HUDEP-2 (cell line): ENCODE measurements around the gene F12.
"Not testable (repeated sequence)": the region's sequence is repeated elsewhere in the genome, so short reads cannot be mapped to it uniquely, and the experiment has no call there.

Experiments used
- DNase-seq, 76 experiments: peaks; one replicate each; lab custom pipeline; 2025; ENCODE audit not compliant: unreplicated experiment in 76 of 76; lab: John Stamatoyannopoulos, UW

F12 gene

GRCh38 chr5:177420472-177420871 lies 11.1 kb upstream of the F12 start:
- not testable (repeated sequence) for DNase-seq

DNA sequence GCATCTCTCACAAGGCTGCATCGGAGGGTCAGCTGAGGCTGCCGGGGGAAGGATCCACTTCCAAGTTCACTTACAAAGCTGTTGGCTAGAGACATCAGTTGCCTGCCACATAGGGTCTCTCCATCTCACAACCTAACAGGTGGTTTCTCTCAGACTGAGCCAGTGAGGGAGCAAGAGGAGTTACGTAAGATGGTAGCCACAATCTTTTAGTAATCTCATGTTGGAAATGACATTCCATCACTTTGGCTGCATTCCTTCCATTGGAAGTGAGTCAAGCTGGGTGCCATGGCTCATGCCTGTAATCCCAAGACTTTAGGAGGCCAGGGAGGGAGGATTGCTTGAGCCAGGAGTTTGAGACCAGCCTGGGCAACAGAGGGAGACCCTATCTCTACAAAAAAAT lies 9.7 kb upstream of the F12 start:
- DNase-seq = no peak

DNA sequence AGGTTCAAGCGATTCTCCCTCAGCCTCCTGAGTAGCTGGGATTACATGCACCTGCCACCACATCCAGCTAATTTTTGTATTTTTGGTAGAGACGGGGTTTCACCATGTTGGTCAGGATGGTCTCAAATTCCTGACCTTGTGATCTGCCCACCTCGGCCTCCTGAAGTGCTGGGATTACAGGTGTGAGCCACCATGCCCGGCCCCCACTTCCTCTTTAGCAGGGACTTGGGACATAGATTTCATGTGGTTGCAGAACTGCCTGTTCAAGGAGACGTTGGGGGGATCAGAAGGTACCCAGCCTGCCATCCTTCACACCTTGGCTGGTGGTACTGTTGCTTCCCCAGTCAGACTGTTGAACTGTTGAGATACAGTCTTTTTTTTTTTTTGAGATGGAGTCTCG lies 7.7 kb upstream of the F12 start:
- DNase-seq = not testable (repeated sequence)

DNA sequence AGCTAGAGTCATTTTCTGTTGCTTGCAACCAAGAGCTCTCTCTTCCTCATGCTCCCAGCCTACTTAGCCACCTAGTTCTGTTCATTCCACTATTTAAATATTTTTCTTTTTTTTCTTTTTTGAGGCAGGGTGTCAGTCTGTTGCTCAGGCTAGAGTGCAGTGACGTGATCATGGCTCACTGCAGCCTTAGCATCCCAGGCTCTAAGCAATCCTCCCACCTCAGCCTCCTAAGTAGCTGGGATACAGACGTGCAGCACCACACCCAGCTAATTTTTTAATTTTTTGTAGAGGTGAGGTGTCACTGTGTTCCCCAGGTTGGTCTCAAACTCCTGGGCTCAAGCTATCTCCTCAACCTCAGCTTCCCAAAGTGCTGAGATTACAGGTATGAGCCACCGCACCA lies 5.1 kb upstream of the F12 start:
- DNase-seq = no peak

DNA sequence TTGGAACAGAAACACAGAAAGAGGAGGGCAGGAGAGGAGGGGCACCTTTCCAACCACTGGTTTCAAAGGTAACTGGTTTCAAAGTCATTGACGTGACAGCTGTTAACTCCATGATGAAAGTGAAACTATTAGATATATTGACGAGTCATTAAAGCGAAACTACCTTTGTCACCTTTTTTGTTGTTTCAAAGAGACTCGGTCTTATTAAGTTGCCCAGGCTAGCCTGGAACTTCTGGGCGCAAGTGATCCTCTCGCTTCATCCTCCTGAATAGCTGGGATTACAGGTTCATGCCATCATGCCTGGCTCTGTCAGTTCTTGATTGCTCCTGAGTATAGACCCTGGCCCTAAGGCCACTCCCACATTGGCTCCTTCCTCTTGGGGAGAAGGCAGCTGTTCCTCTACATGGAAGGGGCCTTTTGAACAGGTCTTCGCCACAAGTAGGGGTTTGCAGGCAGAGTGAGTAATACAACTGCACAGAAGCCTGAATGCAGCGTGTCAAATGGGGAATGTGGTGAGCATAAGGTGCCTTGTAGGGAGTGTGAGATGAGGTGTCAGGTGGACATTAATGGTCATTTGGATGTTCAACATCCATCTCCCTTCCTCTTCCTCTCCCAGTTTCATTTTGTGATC lies 3.4 kb upstream of the F12 start:
- DNase-seq = no peak

- no peak for DNase-seq
Measured at GRCh38 chr5:177410575-177410974, 1.2 kb upstream of the F12 start.

GRCh38 chr5:177405805-177406204 lies 3.6 kb downstream of the F12 start:
- DNase-seq = no peak

DNA sequence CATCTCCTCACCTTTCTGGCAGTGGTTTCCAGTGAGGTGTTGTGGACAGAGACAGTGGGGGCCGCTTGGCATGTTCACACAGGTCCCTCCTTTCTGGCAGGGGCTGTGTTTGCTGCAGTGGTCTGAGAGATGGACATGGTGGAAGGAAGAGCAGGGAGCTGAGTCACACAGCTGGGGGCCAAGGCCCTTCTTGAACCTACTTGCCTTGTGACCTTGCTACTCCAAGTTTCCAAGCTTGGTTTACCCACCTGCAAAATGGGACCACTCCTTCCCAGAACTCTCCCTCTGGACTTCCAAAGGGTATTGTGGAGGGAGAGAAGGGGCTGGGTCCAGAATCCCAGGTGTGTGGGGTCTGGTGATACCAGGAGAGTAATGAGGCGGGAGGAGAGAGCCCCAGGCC lies 4.1 kb downstream of the F12 start:
- no peak for DNase-seq

DNA sequence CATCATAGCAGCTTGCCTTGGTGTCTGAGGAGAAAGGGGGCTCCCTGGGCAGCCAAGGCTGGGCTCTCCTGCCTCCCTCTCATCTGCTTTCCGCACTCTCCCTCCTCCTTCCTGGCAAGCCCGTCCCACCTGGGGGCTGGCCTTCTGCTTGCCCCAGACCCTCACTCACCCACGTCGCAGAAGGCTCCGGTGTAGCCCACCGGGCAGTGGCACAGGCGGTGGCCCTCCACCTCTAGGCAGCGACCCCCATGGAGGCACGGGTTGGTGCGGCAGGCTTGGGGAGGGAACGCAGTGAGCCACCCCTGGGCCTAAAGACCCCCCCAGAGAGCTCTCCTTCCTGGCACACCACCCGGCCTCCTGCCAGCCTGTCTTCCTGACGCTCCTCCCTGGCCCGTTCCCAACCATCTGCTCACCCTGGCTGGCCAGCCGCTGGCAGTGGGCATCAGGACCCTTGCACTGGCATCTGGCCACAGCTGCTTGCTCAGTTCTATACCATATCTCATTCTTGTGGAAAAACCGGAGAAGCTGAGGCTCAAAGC lies 4.7 kb downstream of the F12 start:
- no peak for DNase-seq

DNA sequence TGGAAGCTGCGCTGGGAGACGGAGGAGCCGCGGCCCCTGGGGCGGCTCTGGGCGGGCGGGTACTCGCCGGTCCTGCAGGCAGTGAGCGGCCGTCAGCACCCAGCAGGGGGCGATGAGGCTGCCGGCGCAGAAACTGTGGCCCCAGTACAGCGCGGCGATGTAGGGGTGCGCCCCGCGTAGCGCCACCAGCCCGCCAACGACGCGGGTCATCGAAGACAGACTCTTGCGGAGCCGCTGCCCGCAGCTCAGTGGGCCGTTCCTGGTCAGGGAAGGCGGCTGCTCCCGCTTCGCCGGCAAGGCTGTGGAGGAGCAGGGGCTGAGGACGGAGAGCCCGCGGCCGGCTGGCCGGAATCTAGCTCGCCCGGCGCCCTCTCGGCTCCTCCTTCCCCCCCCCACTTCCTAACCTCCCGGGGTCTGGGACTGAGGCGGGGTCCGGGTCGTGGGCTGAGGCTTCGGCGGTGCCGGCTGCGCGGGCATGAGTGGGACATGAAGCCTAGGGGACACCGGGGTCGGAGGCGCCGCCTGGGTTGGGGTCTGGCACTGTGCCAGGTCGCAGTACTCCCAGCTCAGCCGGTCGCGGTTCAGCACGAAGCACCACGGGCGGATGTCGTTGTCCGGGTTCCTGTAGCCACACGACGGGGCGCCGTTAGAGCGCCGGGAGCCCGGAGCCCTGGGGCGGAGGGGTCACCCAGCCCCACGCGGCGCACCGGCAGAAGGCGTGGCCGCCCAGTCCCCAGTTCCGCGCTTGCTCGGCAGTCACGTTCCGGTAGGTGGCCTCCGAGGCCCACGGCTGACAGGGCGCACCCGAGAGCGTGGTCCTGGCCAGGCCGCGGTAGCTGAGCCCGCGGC lies 5.3 kb downstream of the F12 start:
- peak in 73 of 76 experiments; percentile 21 to 86 (median 72) for DNase-seq

GRCh38 chr5:177403102-177403791 lies 6.1 kb downstream of the F12 start:
- DNase-seq = peak in 22 of 76 experiments; percentile 22 to 50 (median 37)

- DNase-seq = peak in 43 of 76 experiments; percentile 3 to 65 (median 30)
Measured at GRCh38 chr5:177402271-177403043, 6.9 kb downstream of the F12 start.

- no peak for DNase-seq
Measured at GRCh38 chr5:177399997-177400868, 9.1 kb downstream of the F12 start, which contains the start of gene PFN3. TSS of gene PFN3 (minus strand) at chr5:177400661. CDS start at chr5:177400576, 85 bp downstream.

- DNase-seq = no peak
Measured at GRCh38 chr5:177397875-177398390, 11.4 kb downstream of the F12 start.

GRCh38 chr5:177396807-177397206 lies 12.6 kb downstream of the F12 start:
- no peak for DNase-seq

- DNase-seq = no peak
Measured at GRCh38 chr5:177396078-177396477, 13.3 kb downstream of the F12 start.

- DNase-seq = no peak
Measured at GRCh38 chr5:177393990-177394389, 15.4 kb downstream of the F12 start.

GRCh38 chr5:177393206-177393765 lies 16.1 kb downstream of the F12 start:
- no peak for DNase-seq

- DNase-seq = no peak
Measured at GRCh38 chr5:177392765-177393164, 16.6 kb downstream of the F12 start.
